Fibroblast of skin of abdomen (primary cell): ENCODE data around the gene KDM4F.
A peak's percentile ranks its signal among the peaks of the same experiment; 100 is the strongest.

Experiments used
- DNase-seq: peaks from one replicate; pipeline ENCODE4 v3.0.0-alpha.2; 2013

Gene KDM4F

GRCh38 chr11:95065336-95065735 lies 16.1 kb downstream of the KDM4F start:
- no peak for DNase-seq

GRCh38 chr11:95066716-95067038 lies 17.5 kb downstream of the KDM4F start, which contains the start of gene SRSF8:
Gene SRSF8 (plus strand): TSS chr11:95066919. CDS start chr11:95067227, 308 bp downstream.
- DNase-seq: no peak

- peak; percentile 79 for DNase-seq
These were observed 18.0 kb downstream of the KDM4F start for GRCh38 chr11:95067039-95067840.

DNA sequence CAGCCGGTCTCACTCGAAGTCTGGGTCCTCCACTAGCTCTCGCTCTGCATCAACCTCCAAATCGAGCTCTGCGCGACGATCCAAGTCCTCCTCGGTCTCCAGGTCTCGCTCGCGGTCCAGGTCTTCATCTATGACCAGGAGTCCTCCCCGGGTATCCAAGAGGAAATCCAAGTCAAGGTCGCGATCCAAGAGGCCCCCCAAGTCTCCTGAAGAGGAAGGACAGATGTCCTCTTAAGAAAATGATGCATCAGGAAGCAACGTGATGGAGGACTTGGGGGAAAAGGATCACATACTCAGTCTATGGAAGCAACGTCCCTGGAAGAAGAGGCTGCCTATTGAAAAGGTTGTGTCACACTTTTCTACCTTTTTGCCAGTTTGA lies 18.6 kb downstream of the KDM4F start:
- no peak for DNase-seq

- peak; percentile 89 for DNase-seq
These were observed 19.3 kb downstream of the KDM4F start for GRCh38 chr11:95068549-95068948.

- no peak for DNase-seq
These were observed 21.2 kb downstream of the KDM4F start for GRCh38 chr11:95070471-95070870.

- DNase-seq: no peak
These were observed 23.7 kb downstream of the KDM4F start for GRCh38 chr11:95072948-95073347.

DNA sequence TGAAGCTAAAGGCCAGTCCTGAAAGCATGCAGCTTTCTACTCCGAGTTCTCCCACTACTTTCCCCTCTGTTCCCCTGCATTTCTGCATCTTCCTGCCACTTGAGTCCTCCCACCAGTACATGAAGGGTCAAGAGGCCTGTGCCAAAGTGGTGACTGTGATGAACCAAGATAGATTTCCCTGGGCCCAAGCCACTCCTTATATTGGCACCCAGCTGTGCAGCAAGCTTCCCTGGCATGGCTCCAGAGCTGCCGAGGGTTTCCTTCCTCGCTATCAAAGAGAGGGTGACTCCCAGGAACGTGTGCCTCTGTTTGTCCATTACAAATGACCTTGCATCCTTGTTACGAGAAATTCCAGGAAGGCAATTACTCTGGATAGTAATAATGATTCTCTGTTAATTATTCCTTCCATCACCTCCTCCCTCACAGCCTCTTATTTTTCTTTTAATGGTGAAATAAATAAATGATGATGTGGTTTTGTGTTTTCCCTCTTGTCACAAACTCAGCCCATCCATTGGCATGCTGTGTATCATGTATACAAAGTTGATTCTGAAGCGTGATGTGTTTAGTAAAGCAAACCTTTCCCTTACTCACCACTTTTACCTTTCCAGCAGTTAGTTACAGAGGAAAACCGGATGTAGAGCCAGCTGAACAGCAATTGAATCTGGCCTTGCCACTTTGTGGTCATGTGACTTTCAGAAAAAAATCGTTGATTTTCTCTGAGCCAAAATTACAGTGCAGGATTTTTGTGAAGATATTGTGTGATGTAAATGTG lies 25.8 kb downstream of the KDM4F start:
- no peak for DNase-seq

DNA sequence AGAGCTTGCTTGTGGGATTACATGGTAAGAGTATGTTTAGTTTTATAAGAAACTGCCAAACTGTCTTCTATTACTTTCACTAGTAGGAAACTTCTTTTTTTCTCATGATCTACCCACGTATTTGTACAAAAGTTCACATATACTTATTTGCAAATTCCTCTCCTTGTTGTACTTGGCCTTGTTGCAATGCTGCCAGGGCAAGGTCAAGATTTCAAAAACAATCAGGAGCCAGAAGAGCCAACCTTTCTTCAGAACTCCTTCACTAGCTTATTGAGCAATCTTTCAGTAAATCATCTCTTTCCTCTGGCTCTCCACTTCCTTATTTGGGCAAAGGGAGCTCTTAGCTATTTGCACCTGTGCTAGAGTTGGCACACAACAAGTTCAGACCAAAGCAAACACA lies 27.2 kb downstream of the KDM4F start:
- peak; percentile 40 for DNase-seq

DNA sequence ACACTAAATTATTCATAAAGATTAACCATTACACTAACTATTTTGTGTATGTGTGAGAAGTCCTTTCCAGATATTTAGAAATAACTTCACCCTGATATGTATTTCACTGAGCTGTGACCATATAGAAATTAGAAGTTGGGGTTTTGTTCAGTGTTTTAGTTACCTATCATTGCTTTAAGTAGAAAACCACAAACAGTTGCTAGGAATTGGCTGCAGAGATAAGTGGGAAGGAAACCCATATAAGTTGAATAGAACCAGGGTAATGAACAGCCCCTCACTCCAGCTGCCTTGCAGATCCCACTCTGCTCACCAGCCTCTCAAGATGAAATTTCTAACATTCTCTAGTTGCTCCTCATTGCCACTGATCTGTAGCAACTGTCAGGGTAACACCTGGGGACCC lies 27.8 kb downstream of the KDM4F start:
- DNase-seq: no peak

DNA sequence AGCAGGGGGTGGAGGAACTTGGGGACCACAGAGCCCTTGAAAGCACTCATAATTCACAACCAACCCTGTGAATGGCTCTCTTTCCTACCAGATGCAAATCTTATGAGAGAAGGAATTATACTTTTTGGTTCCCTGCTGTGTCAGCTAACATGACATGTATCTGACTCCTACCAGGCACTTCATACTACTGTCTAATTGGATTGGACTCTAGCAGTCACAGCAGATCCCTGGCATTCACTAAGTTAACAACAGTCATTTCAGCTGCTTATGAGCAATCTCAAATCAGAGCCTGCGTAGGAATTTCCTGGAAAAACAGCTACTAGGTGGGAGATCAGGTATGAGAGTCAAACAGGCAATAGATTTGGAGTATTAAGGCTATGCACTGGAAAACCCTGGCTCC lies 29.3 kb downstream of the KDM4F start:
- no peak for DNase-seq

DNA sequence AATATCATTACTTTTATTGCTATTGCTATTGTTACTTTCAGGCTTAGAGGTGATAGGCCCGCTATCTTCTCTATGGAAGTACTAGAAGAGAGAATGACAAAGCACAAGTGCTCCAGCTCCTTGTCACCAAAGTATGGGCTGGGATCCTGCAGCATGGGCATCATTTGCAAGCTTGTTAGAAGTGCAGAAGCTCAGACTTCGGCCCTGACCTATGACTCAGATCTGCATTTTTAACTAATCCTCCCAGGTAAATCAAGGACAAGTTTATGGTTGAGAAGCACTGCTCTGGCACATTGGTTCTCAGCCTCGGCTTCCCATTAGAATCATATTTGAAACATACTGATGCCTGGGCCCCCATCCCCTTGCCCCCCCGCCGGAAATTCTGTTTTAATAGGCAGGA lies 31.8 kb downstream of the KDM4F start:
- DNase-seq: no peak

GRCh38 chr11:95081412-95081811 lies 32.2 kb downstream of the KDM4F start:
- DNase-seq: no peak

GRCh38 chr11:95082576-95083001 lies 33.4 kb downstream of the KDM4F start:
- DNase-seq: no peak

DNA sequence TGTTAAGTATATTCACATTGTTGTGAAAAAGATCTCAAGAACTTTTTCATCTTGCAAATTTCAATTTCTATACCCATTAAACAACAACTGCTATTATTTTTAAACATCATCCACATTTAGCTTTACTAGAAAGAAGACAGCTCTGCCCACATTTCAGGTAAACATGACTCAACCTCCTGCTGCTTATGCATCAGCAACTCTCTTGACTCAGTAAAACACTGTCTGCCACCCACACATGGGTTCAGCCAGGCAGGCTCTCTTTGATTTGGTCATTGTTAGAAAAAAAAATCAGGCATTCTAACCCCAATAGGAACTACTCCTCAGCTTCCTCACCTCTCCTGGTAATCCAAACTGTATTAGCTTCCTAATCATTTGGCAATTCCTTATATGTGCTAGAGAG lies 35.3 kb downstream of the KDM4F start:
- DNase-seq: no peak

DNA sequence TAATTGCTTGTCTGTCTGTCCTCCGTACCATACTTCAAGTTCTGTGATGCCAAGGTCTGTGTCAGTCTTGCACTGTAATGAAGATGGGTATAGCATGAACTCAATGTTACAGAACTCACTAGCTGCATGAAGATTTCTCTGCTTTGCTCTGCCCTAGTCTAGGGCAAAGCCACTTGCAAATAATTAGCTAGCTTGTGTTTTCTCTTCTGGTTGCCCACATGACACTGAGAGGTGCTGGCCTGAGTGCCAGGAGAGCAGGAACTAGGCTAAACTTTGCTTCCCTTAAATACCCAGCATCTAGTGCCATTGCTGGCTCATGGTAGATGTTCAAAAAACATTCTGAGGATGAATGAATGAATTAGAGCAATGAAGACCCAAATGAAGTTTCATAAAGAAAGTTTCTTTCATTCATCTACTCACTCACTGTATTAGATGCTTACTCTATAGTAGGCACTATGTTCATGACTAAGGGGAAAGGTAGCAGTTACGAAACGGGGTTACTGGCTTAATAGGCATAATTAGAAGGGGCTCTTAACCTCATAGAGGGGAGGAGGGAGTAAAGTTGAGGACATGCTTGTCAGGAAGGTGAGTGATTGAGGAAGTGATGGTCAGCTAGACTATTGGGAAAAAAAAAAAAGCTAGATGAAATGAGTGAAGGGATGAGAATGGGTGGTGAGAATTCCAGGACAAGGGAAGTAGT lies 36.0 kb downstream of the KDM4F start:
- no peak for DNase-seq

GRCh38 chr11:95086151-95086550 lies 36.9 kb downstream of the KDM4F start:
- no peak for DNase-seq

DNA sequence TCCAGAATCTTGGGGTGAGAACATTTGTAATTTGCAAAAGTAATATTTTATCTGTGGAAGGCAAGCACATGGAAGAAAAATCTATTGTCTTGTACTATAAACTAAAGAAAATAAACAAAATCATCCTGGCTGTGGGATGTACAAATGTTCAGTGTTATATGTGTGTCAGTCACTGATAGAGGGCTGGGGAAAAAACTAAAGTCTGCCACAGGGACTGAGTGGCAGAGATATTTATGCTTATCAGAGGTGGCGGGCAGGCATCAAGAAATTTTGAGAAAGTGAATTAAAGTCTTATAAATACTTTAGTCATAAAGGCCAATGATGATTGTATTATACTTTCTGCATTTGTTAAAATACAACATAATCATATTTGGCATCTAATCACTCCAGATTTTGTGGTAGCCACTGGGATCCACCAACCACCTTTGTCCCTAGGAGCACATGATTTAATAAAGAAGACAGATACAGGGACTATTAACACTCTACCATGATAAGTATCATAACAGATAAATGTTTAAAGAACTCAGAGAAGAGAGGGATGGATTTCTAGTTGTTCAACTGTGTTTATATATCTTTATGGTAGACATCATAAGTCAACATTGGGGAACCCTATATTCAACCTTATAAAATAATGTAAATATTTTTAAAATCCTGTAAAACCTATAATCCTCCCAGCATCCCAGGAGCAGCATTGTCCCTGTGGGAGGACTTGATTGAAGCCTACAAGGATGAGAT lies 37.8 kb downstream of the KDM4F start:
- DNase-seq: no peak

DNA sequence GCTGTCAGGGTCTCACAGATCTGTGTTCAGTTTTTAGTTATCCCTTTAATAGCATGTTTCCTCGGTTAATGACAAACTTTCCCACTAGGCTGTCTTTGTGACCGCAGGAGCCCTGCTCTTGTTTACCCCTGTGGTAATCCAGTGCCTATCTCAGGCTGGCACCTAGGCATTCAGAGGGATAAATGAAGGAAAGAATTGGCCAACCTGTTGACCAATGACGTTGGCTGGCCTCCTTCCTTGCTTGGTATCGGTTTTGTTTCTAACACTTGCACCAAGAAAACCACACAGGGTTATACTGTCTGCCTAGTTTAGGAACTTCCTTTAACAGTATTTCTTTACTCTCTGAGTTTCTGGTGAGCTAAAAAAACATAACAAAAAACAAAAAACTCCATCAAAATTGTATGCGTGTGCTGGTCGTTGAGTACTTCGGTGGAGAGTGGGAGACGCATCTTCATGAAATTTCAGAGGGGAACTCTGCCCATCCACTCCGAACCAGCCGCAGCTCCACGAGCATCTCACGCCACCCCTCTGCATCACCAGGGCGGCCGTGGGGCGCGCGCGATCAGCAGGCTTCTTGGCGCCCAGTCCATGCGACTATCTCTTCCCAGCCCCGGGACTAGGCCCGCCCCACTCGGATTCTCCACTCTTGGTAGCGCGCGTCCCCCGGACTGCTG lies 39.9 kb downstream of the KDM4F start:
- DNase-seq: no peak

- peak; percentile 86 for DNase-seq
These were observed 40.7 kb downstream of the KDM4F start, which contains the start of gene ENDOD1 for GRCh38 chr11:95089620-95090542. Gene ENDOD1 (plus strand): TSS chr11:95089846. CDS start chr11:95089928, 82 bp downstream.

DNA sequence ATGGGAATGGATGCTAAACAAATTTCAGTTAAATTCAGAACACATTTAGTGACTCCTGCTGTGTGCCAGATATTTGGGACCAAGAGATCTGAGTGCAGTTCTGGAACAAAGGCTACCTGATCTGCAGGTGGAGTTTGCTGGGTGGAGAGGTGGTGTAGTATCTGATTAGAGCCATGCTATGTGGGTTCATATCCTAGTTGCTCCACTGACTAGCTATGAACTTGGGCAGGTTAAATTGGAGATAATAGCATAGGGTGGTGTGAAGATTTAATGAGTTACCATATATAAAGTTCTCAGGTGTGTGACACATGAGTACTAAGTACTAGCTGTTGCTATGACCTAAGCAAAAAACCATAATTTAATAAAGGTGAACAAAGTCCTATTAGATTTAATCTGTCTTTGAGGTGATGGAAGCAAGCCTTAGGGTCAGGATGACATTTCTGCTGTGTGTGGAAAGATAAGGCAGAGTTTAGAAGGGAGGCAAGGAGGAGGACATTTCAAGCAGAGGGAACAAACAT lies 42.5 kb downstream of the KDM4F start:
- no peak for DNase-seq
